Right ventricle myocardium superior (tissue), 1 donor: Measurements from ENCODE around the gene HSPB7. TPM values are rescaled to one million over a fixed set of nuclear protein-coding genes. Genes with fewer than 3 reads are reported as not detected.
"Not testable (repeated sequence)": the region's sequence is repeated elsewhere in the genome, so short reads cannot be mapped to it uniquely, and the experiment has no call there.

Source experiments
- ATAC-seq: fragments of 200-7000 bp; cut with Tn5 transposase; one replicate; pipeline ENCODE4 v1.9.1; 2020; ENCODE audit warnings: mild to moderate bottlenecking; ENCODE audit not compliant: poor library complexity
- DNase-seq: peaks from one replicate; pipeline ENCODE4 v3.0.0-alpha.2; 2020
- intact Hi-C: fragments of 100-400 bp; cut with DNase I; formaldehyde crosslinking; loops from one replicate; pipeline ENCODE4 v1.11.2; 2022
- total RNA-seq: library from RNA; stranded (reverse); fragmentation: NEBNext Ultra II Directional; extraction: Animal tissue kit (Norgen Biotek cat#: 25700); gene quantifications from one replicate; pipeline ENCODE4 v1.2.1, GENCODE V29; 2021
- donor health status: DM: no; HTN: yes; CAD: no; lungs with severe emphysema.

HSPB7 gene
- total RNA-seq, 1 donor from 2014 or later, result 3,577 TPM

DNA sequence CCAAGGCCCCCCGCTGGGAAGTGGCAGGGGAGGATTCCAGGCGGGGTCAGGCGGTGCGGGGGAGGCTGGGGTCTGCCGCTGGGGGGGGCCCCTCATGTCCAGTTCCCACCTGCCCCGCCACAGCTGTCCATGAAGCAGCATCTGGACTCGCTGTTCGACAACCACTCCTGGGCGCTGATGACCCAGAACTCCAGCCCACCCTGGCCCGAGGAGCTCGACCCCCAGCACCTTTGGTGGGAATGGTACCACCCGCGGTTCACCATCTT is 11.1 kb upstream of the HSPB7 start:
- DNase-seq, ATAC-seq, intact Hi-C loops: not testable (repeated sequence)

DNA sequence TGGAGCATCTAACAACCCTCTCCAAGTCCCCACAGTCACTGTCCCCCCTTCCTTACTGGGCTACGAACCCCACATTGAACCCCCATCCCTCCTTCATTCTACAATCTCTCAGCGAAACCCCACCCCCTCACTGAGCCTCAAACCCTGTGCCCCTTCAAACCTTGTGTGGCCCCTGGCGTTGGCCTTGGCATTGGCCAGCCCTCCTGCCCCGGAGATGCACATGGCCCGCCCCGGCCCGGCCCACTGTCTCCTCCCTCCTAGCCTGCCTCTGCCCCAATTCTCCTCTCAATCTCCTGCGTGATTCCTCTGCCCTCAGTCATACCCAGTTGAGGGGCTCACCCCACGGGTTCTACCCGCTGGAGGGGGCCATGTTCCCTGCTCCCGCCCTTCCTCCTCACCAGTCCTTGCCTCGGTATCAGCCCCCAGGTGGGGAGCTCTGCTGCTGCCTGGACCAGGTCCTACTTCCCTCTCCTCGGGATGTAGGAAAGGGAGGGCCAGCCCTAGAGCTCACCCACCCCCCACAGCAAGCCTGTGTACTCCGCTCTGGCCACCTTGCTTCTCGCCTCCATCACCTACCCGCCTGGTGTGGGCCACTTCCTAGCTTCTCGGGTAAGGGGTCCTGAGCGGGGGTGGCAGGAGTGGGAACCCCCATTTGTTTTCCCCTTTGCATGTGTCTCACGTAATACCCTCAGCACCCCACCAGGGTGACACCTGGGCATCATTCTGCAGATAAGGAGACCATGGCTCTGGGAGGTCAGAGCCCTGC is 10.6 kb upstream of the HSPB7 start:
- ATAC-seq (no peak), DNase-seq (no peak)
- intact Hi-C loops, result no loop called here

DNA sequence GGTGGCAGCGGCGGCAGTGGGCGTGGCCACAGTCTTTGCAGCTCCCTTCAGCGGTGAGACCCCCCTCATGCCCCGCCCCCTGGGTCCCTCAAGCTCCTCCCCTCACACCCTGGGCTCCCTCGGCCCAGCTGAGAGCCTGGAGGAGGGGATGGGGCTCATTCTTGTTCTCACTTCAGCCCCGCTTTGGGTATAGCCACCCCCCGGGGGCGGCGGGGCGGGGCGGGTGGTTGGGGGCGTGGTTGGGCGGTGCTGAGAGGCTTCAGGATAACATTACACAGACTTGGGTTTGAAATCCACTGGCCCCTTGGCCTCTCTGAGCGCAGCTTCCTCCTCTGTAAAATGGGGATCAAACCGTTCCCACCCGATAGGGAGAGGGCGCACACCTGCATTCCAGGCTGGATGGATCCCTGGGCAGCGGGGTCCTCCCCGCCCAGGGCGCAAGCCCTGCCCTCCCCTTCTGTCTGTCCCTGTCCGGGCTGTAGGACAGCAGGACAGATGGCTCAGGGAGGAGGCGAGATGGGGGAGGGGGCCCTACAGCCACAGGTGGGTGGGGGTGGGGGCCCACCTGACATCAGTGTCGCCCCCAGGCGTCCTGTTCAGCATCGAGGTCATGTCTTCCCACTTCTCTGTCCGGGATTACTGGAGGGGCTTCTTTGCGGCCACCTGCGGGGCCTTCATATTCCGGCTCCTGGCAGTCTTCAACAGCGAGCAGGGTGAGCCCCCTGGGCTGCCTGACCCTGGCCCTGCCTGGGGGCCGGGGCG is 9.1 kb upstream of the HSPB7 start:
- DNase-seq (no peak), ATAC-seq (peak; percentile 32)
- intact Hi-C loops, result no loop called here

DNA sequence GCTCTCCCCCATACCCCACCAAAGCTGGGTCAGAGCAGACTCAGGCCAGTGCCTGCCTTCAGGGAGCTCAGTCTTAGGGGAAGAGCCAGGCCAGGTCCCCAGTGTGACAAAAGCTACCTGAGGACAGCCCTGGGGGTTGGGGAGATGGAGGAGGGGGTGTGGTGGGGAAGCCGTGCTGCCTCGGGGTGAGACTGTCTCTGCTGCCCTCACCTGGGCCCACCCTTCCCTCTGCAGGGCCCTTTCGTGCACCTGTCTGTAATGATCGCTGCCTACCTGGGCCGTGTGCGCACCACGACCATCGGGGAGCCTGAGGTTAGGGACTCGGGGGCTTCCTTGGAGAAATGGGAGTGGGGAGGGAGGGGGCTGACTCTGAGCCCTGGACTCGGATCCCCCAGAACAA is 8.5 kb upstream of the HSPB7 start:
- intact Hi-C loops, DNase-seq, ATAC-seq: not testable (repeated sequence)

DNA sequence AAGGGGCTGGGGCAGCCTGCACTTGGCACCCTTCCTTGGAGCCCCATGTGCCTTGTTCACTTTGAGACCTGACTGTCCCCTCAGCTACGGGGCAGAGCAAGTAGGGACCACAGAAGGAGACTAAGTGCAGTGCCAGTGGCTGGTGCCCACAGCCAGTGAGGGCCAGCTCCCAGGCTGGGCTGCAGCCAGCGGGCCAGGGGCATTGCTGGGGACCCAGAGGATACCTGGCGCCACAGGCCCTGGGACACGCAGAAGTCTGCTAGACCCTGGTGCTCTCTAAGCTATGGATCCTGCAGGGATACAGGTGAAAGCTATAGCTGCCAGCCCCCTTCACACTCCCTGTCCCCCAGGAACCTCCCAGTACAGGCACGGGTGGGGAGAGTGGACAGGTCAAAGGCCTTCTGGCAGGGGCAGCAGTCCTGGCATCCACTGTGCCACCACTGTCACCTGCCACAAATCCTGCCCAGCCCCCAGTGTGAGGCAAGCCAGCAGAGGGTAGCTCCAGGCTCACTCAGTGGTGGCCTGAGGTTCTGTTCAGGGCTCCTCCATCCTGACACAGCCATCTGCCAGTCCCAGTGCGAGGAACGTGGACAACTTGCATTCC is 5.3 kb upstream of the HSPB7 start:
- ATAC-seq, result no peak
- intact Hi-C loops, result no loop called here
- DNase-seq, result no peak

DNA sequence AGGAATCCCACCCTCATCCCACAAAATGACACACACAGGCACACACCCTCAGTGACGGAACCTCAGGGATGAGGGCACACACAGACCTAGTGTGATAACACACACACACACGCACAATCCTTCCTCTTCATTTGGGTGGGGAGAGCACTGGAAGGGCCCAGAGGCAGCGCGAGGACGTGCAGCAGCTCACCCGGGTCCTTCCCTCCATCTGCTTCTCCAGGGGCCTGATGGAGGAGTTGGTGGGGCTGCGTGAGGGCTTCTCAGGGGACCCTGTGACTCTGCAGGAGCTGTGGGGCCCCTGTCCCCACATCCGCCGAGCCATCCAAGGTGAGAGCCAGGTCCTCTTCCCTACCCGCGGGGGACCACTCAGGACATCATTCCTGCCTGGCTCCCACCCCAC is 4.5 kb upstream of the HSPB7 start:
- intact Hi-C loops, result no loop called here
- DNase-seq (no peak), ATAC-seq (no peak)

DNA sequence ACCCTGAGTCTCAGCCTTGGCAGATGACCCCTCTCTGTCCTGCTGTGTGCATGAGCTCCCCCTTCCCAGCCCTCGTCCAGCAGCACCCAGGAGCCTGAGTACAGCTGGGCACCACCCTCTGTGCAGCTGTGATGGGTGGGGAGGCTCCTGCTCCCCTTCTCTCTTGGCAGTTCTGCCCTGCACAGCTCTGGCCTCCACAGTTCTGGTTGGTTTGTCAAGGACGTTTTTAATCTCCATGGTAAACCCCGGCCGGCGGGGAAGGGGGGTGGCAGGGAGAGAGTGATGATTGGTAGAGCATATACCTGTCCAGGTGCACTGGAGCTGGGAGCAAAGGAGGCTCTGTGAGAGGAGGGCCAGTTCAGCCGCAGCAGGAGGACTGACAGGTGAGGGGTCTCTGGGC is 3.8 kb upstream of the HSPB7 start, which contains the start of gene CLCNKA:
Gene CLCNKA (plus strand): TSS at position 356 of the 400 bp plus-strand sequence. CDS start 584 bp downstream, outside the sequence.
- intact Hi-C loops, result no loop called here
- DNase-seq (peak; percentile 43), ATAC-seq (no peak)

DNA sequence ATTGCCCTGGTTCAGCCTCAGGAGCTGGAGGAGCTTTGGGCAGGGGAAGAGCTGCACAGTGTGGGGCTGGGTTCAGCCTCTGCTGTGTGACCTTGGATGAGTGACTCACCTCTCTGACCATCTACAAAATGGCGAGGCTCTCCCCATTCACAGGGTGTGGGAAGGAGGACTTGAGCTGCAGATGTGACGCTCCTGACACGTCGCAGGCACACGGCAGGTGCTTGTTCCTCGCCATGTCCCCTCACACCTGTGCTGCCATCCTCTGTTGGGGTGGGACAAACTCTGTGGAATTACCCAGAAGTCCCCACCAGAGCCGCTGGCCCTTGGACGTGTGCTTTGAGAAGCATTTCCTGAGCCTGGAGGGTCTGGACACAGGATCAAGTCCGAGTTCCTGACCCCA is 3.0 kb upstream of the HSPB7 start:
- intact Hi-C loops, ATAC-seq, DNase-seq: not testable (repeated sequence)

DNA sequence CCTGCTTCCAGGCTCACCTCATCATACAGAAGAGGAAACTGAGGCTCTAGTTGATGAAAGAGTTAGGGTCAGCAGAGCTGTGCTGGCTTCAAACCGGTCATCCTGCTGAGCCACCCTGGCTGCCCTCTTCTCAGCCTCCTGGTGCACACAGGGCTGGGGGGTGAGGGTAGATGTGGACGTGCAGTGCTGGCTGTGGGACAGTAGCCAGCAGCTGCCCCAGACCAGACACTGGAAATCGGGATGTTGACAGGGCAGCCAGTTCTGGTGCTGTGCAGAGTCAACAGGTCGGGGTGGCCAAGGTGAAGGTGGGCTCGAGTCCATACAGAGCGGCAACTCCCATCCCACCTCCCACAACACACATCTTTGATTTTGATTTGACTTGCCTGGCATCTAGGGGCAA is 2.5 kb upstream of the HSPB7 start:
- intact Hi-C loops, result no loop called here
- ATAC-seq (peak; percentile 2), DNase-seq (peak; percentile 62)

DNA sequence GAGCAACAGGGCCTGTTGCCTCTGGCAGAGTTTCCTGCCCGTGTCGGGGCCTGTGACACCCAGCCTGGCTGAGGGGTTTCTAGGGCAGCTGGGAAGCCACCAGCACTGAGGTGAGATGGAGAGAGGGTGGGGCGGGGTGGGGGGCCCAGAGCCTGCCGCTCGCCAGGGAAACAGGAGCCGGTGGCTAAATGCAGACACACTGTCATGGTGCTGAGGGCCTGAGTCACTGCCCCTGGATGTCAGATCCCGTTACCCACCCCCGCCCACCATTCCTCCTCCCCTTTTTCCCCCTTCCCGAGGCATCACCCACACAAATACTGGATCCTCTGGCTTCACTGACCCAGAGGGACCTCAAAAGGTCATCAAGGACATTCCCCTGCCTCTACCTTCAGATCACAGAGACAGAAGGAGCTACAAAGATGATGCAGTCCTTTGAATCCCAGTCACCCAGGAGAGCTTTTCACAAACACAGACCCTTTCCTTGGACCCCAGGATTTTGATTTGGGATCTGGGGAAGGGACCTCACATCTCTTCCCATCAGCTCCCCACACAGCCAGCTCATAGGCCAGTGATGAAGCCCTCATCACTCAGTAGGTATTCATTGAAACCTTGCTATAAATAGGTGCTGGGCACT is 1.9 kb upstream of the HSPB7 start:
- ATAC-seq (no peak), DNase-seq (peak; percentile 84)
- intact Hi-C loops, result no loop called here

DNA sequence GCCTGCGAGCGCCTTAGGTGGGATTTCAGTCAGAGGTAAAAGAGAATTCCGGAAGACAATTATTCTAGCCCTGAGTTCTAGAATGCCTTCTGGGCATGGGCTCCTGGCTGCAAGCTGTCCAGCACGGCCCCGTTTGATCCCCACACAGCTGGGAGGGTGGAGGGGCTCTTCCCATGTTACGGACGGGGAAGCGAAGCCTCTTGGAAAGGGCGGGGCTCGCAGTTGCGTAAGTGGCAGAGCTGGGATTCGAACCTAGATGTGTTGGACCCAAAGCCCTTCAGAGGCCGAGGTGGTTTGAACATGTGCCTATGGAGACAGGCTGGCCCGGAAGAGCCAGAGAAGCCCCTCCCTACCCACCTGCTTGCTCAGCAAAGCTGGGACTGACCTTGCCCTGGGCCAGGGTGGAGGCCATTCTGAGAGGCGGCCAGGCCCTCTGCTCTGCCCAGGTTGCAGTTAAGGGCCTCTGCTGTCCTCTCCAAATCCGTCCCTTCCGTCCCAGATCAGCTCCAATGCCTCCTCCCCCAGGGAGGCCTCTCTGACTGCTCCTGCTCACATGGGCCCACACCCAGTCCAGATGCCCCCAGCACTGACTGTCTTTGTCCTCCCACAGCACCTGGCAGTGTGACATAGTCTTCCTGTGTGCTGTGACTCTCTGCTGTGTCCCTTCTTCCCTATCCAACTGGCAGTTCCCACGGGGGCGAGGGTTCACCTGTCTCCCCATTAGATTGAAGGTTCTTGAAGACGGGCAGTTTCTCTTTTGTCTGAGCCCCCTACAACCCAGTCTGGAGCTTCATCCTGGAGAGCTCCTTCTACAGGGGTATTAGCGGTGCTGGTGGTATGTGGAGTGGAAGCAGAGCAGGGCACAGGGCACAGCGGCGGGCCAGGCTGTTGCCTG is 1.2 kb upstream of the HSPB7 start:
- ATAC-seq, result peak; percentile 34
- DNase-seq, result peak; percentile 53
- intact Hi-C loops, result no loop called here

DNA sequence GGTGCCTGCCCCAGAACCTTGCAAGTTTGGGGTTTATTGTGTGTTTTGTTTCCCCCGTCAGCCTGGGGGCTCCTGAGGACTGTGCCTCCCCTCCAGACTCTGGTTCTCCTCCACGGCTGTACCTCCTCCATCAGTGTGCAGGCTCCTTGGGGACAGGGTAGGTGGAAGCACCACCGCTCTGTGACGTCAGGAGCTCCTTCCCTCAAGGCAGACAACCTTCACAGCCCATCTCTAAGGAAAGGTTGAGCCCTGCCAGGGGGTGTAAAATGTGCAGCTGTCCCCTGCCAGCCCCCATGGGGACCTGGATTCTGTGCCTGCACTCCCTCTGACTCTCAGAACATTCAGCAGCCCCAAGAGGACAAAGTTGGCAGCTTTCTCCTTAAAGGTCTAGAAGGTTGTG is 465 bp upstream of the HSPB7 start:
- peak; percentile 7 for ATAC-seq
- intact Hi-C loops, result no loop called here
- DNase-seq, result no peak

DNA sequence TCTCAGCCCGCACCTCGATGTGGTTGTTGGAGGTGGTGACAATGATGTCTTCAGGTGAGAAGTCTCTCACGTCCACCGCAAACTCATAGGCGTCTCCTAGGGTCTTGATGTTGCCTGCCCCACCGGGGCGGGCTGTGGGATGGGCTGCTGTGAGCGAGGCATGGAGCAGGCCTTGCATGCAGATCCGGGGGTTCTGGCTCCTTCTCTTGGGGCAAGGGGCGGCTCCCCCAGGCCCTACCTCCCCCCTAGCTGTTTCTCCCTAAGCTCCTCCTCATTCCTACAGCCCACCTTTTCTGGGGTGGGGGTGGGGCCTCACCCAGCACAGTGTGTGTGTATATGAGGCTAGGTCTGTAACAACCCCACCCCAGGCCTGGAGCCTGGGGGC is 775 bp downstream of the HSPB7 start:
- DNase-seq, result peak; percentile 40
- intact Hi-C loops, result no loop called here
- ATAC-seq, result no peak

DNA sequence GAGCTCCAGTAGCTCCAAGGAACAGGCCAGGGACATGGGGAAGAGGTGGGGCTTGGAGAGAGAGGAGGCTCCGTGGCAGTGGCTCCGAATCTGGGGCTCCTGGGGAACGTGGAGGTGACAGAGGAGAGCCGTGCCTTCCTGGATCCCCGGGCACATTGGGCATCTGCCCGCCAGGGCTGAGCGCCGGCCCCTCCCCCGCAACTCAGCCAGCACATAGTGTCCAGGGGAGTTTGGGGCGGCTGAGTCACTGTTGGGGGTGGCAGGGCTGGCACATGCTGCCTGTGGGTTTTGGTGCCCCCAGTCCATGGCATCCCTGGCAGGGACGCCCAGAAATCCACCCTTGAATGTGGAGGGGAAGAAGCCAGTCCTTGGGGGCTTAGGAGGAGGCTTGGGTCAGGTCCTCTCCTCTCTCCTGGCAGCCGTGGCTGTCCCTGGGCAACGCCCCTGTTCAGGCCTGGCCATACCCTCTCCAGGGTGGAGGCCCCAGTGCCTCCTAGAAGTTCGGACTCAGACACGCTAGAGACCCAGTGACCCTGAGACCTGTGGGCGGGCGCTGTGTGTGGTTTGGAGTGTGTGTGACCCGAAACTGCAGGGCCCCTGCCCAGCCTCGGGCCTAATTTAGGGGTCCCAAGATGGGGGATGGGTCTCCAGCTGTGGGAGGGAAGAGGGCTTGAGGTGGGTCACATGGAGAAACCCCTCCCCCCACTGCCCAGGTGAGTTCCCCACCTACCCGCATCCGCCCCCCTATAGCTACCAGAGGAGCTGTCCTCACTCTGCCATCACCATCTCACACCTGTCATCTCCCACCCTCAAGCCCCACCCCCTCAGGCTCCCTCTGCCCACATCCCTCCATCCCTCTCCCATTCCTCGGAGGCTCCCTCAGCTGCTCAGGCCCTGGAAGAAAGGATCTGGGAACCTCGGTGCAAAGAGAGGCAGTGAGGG is 1.6 kb downstream of the HSPB7 start:
- ATAC-seq, result peak; percentile 2
- intact Hi-C loops, result no loop called here
- DNase-seq, result peak; percentile 72

DNA sequence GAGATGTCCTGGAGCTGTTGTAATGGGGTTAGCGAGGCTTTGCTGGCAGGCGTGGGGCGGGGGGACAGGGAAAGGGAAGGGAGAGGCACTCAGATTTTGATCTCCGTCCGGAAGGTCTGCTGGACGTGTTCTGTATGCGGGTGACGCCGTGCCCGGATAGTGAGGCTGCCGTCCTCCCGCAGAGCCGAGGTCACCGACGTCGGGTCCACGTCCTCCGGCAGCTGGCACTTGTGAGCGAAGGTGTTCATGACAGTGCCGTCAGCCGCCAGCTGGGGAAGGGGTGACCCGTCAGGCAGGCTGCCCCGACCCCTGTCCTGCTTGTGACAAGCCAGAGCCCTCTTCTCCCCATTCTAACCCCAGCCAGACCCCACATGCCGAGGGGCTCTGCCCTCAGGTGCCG is 2.4 kb downstream of the HSPB7 start:
- intact Hi-C loops, result no loop called here
- ATAC-seq (no peak), DNase-seq (peak; percentile 52)

DNA sequence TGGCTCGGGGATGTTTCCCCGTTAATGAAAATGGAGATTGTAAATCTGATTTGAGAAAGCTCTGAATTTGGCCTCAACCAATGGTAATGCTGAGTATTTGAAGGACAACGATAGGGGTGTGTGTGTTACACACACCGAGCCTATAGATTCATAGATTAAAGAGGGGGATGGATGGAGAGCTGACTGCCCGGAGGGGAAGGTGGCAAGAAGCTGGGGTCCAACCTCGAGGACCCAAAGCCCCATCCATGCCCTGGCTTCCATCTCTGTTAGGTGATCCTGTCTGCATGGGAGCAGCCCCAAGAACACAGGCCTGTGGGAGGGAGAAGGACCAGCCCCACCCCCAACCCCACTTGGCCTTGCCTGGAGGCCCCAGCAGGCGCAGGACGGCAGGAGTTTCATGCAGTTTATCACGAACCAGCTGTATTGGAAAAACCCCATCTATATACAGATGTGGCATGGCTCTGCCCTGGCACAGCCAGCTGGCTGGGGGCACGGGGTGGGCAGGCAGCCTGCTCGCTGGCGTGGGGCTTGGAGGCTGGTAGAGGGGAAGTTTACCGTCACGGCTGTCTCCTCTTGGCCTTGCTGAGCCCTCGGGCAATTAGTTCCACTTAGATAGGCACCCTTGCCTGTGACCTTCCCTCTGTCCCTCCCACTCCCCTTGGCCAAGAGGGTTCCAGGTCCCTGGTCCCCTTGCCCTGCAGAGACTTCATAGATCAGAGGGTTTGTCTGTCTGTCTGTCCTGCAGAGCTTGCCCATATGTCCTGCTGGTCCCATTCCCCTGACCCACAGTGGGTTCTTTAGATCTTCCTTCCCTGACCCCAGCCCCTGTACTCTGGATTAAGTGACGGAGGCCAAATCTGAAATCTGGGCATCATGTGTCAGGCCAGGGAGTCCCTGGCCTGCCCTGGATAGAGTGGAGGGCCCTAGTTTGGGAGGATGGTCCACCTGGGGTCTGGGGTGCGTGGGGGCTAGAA is 3.0 kb downstream of the HSPB7 start:
- DNase-seq (peak; percentile 73), ATAC-seq (no peak)
- intact Hi-C loops, result no loop called here
